ENCODE data around the gene NUAK2.
A peak's percentile ranks its signal among the peaks of the same experiment; 100 is the strongest.

NUAK2 gene

DNA sequence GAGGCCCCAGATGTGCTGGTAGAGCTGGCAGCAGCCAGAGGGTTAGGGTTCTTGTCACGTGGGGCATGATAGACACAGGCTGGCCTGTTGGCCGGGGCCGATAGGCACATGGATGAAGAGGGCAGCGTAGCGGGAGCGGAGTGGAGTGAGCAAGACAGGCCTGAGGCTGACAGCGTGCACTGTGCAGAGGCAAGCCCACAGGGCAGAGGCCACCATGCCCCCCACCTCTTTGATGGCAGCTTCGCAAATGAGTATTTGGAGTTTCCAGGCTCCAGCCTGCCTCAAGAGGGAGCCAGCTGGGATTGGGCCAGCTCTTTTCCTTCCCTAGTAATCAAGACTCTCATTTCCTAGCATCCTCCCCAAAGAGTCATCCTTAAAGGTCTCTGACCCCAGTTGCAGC, 50.3 kb downstream of the NUAK2 start:
- DNase-seq: no peak

GRCh38 chr1:205270764-205271163, 50.8 kb downstream of the NUAK2 start:
- no peak for DNase-seq

DNA sequence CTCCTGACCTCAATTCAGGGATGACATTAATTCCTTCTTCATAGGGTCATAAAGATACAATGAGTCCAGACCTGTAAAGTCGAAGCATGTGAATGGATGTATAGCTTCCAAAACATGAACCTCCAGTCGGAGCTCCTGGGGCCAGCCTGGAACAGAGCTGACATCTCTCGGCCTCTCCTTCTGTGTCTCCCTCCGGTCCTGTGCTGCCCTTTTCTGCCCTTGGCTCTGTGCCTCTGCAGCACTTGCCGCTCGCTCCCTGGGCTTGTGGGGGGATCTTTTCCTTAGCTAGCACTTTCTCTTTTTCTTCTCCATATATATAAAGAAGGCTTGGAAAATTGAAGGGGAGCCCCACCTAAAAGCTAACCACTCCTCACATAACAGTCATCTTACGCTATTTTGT, 51.3 kb downstream of the NUAK2 start:
- DNase-seq: no peak

DNA sequence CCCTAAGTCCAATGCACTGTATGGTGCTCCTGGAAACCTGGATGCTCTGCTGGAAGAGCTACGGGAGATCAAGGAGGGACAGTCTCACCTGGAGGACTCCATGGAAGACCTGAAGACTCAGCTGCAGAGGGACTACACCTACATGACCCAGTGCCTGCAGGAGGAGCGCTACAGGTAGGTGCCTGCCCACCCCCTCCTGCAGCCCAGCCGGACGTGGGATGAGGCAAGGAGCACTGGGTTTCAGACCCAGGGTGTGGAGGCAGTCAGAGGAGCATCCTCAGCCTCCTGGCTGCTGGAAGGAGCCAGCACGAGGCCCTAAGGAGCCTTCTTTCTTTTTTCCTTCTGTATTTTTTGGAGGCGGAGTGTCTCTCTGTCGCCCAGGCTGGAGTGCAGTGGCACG, 51.8 kb downstream of the NUAK2 start:
- DNase-seq: no peak

DNA sequence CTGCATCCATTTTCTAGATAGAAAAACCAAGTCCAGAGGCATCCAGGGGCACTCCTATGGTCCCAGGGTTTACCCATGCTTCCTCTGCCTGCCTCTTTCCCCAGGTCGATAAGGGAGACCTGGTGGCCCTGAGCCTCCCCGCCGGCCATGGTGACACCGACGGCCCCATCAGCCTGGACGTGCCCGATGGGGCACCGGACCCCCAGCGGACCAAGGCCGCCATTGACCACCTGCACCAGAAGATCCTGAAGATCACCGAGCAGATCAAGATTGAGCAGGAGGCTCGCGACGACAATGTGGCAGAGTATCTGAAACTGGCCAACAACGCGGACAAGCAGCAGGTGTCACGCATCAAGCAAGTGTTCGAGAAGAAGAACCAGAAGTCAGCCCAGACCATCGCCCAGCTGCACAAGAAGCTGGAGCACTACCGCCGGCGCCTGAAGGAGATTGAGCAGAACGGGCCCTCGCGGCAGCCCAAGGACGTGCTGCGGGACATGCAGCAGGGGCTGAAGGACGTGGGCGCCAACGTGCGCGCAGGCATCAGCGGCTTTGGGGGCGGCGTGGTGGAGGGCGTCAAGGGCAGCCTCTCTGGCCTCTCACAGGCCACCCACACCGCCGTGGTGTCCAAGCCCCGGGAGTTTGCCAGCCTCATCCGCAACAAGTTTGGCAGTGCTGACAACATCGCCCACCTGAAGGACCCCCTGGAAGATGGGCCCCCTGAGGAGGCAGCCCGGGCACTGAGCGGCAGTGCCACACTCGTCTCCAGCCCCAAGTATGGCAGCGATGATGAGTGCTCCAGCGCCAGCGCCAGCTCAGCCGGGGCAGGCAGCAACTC, 52.5 kb downstream of the NUAK2 start:
- DNase-seq: no peak

DNA sequence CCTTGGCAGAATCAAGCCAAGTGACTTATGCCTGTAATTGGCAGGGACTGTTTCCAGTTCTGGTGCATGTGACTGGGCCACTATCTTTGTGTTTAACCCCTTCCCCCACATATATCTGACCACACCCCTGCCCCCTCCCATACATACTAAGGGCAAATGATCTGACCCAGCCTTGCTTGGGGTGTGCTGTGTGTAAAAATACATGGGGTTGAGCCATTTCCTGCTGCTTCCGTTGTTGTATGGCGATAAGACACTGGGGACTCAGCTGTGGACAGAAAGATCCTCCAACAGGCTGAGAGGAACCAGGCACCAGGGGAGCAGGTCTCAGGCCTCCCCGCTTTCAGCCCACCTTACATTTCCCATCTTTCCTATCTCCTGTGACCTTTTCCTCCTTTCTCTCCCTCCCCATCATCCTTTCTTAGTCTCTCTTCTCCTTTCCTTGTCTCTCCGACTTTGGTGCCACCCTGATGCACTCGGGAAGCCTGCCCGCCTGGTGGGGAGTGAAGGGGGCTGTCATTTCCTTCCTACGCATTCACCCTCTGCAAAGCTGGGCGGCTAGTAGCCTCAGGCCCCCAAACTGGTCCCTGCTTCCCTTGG, 54.1 kb downstream of the NUAK2 start:
- no peak for DNase-seq

DNA sequence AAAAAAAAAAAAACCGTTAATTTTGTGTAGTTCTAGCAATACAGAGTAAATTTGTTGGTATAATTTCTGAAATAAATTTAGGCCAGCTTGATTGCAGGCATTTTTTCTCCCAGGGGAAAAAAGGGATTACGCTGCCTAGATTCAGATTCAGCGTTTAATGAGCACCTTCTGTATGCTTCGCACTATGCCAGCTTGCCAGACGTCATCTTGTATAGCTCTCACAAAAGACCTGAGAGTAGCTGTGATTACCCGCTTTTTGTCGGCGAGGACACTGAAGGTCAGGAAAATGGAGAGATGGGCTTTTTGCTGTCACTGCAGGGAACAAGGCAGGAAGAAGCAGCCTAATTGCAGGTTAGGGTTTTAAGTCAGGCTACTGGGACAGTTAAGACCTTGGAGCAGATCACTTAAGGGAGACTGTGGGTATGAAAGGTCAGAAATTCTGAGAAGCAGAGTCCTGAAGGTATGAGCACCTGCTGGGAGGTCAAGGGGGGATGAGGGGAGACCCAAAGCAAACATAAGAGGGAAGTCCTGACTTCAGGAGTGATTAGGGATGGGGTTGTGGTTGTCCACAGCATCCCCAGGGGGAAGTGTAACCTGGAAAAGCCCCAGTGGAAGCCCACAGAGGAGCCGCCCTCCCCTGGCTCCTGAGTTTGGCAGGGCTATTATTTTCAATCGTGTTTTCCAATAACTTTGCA, 54.8 kb downstream of the NUAK2 start:
- no peak for DNase-seq

DNA sequence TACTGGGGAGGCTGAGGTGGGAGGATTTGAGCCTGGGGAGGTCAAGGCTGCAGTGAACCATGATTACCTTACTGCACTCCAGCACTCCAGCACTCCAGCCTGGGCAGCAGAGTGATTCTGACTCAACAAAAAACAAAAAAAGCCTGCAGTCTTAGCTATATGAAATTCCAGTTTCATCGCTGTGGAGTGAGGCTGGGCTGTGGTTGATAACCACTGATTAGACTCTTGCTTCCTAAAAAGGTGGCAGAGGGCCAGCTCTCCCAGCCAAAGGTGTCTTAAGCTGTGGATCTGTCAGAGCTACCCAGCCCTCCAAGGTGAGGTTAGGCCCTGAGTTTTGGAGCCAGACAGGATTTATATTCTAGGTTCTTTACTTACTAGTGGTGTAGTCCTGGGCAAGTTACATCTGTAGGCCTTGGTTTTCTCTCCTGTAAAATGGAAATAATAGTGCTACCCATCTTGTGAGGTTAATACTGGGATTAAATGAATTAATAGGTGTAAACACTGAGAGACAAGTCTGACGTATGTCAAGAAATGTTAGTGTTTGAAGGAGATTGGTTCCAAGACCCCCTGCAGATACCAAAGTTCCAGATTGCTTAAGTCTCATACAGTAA, 57.9 kb downstream of the NUAK2 start:
- no peak for DNase-seq

GRCh38 chr1:205262731-205263171, 58.8 kb downstream of the NUAK2 start:
- DNase-seq: no peak

DNA sequence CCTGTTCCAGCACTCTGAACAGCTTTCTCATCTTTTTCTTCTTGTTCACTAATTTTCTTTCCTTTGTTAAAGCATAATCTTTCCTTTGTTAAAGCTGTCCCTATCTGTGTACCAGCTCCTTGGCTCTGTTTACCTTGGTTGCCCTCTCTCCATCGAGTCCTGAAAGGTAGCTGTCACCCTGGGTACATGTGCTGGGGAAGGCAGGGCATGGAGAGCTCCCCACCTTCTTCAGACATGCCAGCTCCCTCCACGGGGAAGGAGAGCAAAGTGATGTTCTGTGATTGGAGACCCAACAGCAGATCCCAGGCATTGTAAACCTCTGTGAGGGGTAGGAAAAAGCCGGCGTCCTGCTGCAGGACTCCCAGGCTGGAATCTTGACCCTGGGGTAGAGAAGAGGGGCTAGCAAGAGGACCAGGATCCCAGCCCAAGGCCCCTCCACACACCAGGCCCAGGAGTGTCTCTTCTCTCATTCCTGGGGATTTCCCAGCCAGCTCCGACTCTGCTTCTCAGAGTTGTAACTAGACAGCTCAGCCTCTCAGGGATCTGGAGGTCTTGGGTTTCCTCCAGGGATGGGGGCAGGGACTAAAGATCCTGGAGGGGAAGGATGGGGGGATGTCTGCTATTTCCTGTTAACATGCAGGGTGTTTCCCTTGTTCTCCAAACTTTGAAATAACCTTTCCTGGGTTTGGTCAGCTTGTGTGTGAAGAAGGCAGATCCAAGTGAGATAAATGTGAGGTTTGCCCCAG, 59.4 kb downstream of the NUAK2 start:
- no peak for DNase-seq

- DNase-seq: no peak
Measured at GRCh38 chr1:205260948-205261732, 60.4 kb downstream of the NUAK2 start.

DNA sequence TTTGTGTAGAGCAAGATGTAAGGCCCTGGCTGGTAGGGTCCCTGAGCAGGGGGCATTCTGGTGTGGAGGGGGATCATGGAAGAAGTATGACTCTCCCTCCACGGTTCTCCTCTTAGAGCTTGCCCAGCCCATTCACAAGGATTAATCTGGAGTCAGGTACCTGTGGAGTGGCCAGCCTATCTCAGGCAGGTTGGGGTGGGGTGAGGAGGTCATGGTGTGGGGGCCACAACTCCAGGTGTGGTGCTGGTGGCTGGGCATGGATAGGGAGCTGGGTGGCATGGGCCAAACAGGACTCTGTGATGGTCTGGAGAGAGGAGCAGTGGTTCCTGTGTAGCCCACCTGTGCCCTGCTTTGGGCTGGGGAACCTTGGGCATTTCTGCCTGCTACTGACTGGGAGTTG, 61.5 kb downstream of the NUAK2 start:
- DNase-seq: no peak

GRCh38 chr1:205259324-205259832, 62.2 kb downstream of the NUAK2 start:
- DNase-seq: no peak

- no peak for DNase-seq
Measured at GRCh38 chr1:205258719-205259118, 62.8 kb downstream of the NUAK2 start.

DNA sequence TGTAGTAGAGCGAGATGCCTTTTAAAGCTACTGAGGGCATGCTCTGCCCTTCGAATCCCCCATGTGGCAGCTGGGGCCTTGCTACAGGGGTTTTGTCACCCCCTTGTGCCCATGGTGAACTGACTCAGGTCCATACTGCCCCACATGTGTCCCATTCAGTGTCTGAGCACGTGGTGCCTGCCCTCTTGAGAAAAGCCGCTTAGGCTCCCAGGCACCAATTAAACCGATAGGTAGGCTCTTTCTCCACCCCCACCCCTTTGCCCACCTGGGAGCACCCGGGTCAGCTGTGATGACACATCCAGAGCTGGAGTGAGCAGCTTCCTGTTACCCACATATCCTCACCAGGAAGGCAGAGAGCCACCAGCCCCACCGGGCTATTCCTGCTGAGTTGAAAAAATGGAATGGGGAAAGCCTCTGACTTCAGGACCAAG, 63.3 kb downstream of the NUAK2 start:
- DNase-seq: no peak

GRCh38 chr1:205257735-205258134, 63.8 kb downstream of the NUAK2 start:
- DNase-seq: no peak

DNA sequence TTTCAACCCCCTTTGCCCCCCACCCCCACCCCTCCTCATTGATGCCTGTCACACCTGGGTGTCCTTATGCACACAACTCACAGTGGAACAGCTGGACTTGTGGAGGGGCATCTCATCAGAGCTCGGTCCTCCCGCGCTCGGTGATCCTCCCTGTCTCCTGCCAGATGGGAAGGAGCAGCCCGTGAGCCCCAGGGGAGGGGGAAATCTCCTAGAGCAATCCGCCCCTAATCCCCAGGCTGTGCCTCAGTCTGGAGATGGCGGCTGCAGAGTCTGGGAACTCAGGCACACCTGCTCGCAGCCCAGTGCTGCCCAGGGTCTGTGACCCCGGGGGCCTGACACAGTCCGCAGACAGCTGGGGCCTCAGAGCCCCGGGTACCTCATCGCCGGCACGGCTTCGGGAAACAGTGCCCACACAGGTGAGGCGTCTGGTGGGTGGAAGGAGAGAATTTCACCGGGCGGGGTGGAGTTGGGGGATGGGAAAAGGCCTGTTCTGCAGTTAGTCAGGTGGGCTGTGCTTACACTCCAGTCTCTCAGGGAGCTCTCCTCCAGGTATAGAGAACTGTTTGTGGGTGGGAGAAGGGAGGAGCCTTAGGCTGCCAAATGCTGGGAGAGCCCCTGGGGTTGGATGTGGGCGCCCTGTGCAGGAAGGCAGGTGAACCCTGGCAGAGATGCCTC, 64.5 kb downstream of the NUAK2 start:
- no peak for DNase-seq

GRCh38 chr1:205255941-205256780, 65.4 kb downstream of the NUAK2 start:
- DNase-seq: peak; percentile 74

All from central memory CD4-positive, alpha-beta T cell (primary cell).